Lower lobe of right lung (tissue), 2 donors: ENCODE results near the gene CTNND2. TPM values are rescaled to one million over a fixed set of nuclear protein-coding genes. Genes with fewer than 3 reads are reported as not detected.

ENCODE experiments used
- ATAC-seq, 2 donors: fragments of 200-7000 bp; cut with Tn5 transposase; one replicate each; pipeline ENCODE4 v1.9.1; 2020 to 2022; ENCODE audit warnings: mild to moderate bottlenecking in 2 of 2, moderate library complexity in 2 of 2
- DNase-seq: peaks from one replicate; pipeline ENCODE4 v3.0.0-alpha.2; 2020
- H3K27ac ChIP-seq: fragments of 200-600 bp; one replicate; pipeline ENCODE4 v1.8.0; 2022
- H3K27me3 ChIP-seq: fragments of 200-600 bp; one replicate; pipeline ENCODE4 v1.8.0; 2022; ENCODE audit warnings: low read depth
- H3K36me3 ChIP-seq: fragments of 200-600 bp; one replicate; pipeline ENCODE4 v1.8.0; 2022; ENCODE audit warnings: mild to moderate bottlenecking
- H3K4me1 ChIP-seq: fragments of 200-600 bp; one replicate; pipeline ENCODE4 v1.8.0; 2022
- H3K4me3 ChIP-seq: fragments of 200-600 bp; one replicate; pipeline ENCODE4 v1.8.0; 2022; ENCODE audit warnings: mild to moderate bottlenecking
- H3K9me3 ChIP-seq: fragments of 200-600 bp; one replicate; pipeline ENCODE4 v1.8.0; 2022
- intact Hi-C: fragments of 100-400 bp; cut with DNase I; formaldehyde crosslinking; loops from one replicate; pipeline ENCODE4 v1.11.0; 2022
- total RNA-seq: library from RNA; stranded (reverse); fragmentation: NEBNext Ultra II Directional; extraction: Animal tissue kit (Norgen Biotek cat#: 25700); gene quantifications from one replicate; pipeline ENCODE4 v1.2.1, GENCODE V29; 2021
- TF ChIP-seq, protein P1 (sequence below): fragments of 200-600 bp; IDR thresholded peaks from one replicate; pipeline ENCODE4 v1.8.0; 2022; ENCODE audit warnings: antibody characterized with exemption, mild to moderate bottlenecking
- donor health status: DM: no; HTN: yes; CAD: no; lungs with severe emphysema.

CTNND2 gene
- total RNA-seq, 1 donor from 2014 or later: 6.0 TPM

DNA sequence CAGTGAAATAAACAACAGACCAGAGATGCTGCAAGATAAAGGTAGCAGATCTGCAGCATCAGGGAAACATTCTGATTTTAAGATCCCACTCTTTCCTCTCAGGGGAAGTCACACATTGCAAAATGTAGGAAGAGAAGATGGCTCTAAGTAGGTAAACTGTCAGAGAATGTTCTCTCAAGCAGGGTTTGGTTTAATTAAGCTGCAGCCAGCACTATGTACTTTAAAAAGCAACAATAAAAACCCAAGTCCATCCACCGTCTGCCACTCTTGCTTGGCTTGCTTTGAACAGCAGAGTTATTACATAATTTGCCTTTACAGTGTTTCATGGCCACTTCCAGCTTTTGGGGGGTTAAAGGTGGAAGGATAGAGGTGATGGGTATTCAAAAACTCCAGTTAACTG is 800.0 kb downstream of the CTNND2 start:
- H3K4me3 ChIP-seq: no peak overlapping the region
- ATAC-seq: no peak
- intact Hi-C loops: no loop called here
- H3K9me3 ChIP-seq: no peaks in the 10 kb centered on the region
- no peaks in the 10 kb centered on the region for H3K27me3 ChIP-seq
- no peaks in the 10 kb centered on the region for H3K36me3 ChIP-seq
- H3K4me1 ChIP-seq: no peaks in the 10 kb centered on the region
- TF ChIP-seq, protein P1, sequence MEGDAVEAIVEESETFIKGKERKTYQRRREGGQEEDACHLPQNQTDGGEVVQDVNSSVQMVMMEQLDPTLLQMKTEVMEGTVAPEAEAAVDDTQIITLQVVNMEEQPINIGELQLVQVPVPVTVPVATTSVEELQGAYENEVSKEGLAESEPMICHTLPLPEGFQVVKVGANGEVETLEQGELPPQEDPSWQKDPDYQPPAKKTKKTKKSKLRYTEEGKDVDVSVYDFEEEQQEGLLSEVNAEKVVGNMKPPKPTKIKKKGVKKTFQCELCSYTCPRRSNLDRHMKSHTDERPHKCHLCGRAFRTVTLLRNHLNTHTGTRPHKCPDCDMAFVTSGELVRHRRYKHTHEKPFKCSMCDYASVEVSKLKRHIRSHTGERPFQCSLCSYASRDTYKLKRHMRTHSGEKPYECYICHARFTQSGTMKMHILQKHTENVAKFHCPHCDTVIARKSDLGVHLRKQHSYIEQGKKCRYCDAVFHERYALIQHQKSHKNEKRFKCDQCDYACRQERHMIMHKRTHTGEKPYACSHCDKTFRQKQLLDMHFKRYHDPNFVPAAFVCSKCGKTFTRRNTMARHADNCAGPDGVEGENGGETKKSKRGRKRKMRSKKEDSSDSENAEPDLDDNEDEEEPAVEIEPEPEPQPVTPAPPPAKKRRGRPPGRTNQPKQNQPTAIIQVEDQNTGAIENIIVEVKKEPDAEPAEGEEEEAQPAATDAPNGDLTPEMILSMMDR: no peak
- no peak for DNase-seq
- no peak overlapping the region for H3K27ac ChIP-seq

DNA sequence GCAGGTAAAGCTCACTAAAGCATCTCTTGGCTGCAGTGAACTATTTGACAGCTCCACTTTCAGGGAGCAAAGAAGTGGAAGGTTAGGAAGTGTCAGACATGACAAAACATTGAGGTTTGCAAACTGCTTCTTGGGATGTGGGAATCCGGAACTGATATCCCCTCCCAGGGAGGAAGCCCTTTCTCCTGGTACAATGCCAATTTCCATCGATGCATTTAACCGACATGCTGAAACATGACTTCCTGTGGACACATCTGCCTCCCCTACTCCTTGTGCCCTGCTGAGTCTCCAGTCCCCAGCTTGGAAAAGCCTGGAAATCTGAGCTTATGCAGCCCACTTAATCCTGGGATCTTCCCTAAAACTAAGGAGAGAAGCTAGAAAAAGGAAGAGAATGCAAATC is 820.1 kb downstream of the CTNND2 start:
- H3K36me3 ChIP-seq: no peaks in the 10 kb centered on the region
- no peaks in the 10 kb centered on the region for H3K27me3 ChIP-seq
- H3K27ac ChIP-seq: no peak overlapping the region
- H3K4me3 ChIP-seq: no peak overlapping the region
- ATAC-seq (no peak), DNase-seq (no peak)
- intact Hi-C loops: no loop called here
- TF ChIP-seq, protein P1: no peak
- no peaks in the 10 kb centered on the region for H3K4me1 ChIP-seq
- H3K9me3 ChIP-seq: peaks cover 6% of the 10 kb centered on the region

DNA sequence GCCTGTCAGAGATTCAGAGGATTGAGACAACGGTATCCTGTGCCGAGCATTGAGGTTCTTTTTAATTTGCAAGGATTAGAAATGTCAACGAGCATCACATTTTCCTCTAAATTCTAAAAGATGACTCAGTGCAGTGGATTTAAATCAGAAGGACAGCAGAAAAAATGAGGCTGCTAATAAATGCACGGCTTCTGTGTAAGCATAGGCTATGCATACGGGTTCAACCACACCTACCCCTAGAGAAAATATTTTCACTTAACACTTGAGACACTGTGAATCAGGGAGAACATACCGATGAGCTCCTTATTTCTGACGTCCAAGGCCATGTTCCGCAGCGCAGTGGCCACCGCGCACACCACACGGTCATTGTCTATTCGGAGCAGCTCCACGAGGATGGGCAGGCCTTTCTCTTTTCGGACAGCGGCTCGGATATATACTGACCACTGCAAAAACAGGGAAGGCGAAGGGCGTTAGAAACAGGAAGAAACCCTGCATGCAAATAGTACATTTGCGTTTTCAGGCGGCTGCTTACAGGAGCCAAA is 821.8 kb downstream of the CTNND2 start:
- H3K4me3 ChIP-seq: no peak overlapping the region
- ATAC-seq (no peak), DNase-seq (no peak)
- TF ChIP-seq, protein P1: no peak
- H3K27me3 ChIP-seq: peaks cover 4% of the 10 kb centered on the region
- H3K27ac ChIP-seq: no peak overlapping the region
- intact Hi-C loops: no loop called here
- no peaks in the 10 kb centered on the region for H3K36me3 ChIP-seq
- no peaks in the 10 kb centered on the region for H3K9me3 ChIP-seq
- H3K4me1 ChIP-seq: no peaks in the 10 kb centered on the region

DNA sequence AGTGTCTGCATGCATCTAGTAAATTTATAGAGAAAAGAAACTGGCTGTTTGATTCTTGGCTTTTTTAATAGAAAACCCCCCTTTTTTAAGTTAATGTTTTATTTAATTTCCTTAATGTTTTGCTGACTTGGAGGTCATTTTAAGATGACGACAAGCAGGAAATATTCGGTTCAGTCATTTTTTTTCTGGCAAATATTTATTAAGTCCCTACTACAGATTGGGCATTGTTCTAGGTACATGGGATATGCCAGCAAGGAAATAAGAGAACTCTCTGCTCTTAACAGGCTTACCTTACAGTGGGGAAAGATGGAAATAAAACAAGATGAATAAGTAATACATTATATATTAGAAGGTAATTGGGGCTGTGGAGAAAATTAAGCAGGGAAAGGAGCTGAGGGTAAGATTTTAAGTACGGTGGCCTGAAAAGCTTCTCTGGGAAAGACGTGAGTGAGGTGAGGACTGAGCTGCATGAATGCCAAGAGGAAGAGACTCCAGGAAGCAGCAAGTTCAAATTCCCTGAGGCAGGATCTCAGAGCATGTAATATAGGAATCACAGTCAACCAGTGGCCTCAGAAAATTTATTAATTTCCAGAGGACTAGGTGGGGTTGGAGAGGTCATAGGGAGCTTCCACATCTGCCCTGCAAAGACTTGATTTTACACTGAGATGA is 827.2 kb downstream of the CTNND2 start:
- intact Hi-C loops: no loop called here
- ATAC-seq (no peak), DNase-seq (no peak)
- Histone ChIP-seq H3K4me1 (no peaks in the 10 kb centered on the region), H3K36me3 (no peaks in the 10 kb centered on the region), H3K4me3 (no peak overlapping the region), H3K27me3 (peaks cover 5% of the 10 kb centered on the region), H3K9me3 (no peaks in the 10 kb centered on the region), H3K27ac (no peak overlapping the region)
- TF ChIP-seq, protein P1: no peak

DNA sequence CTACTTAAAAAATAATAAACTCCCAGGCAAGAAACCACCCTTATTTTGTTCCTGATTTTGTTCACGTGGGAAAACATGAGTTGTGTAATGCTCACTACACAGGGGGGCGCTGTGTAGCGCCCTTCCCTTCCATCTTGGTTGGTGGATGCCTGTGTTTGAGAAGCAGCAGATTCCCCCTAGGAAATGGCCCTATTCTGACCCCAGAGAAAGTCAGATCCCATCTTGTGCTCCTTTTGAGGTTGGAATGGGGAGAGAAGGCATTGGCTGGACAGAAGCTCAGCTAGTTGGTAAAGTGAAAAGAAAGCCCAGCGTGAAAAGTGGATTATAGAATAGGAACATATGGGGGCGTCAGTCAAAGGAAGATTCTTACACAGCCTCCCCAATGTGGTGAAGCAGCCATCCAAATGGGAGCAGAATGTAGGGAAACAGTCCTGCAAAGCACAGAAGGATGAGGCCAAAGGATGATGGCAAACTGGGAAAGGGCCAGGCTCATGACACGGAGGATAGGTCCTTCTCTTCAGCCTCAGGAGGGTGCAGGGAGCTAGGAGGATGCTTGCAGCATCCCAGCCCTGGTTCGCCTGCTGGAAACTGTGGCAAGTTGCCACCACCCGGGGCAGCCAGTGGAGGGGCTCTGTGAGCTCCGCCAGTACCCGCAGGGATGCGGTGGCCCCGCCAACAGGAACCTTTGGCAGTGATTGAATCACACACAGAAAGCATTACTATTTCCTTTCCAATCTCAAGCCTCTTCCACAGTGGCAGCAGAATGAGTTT is 829.0 kb downstream of the CTNND2 start:
- DNase-seq: no peak
- Histone ChIP-seq H3K36me3 (no peaks in the 10 kb centered on the region), H3K27me3 (peaks cover 5% of the 10 kb centered on the region), H3K4me1 (no peaks in the 10 kb centered on the region), H3K27ac (no peak overlapping the region), H3K9me3 (no peaks in the 10 kb centered on the region), H3K4me3 (no peak overlapping the region)
- no peak for ATAC-seq
- intact Hi-C loops: no loop called here
- TF ChIP-seq, protein P1: no peak
